ENCODE results near the gene ARHGEF40. TPM values are rescaled to one million over a fixed set of nuclear protein-coding genes. Genes with fewer than 3 reads are reported as not detected.

ARHGEF40 gene
- polyA plus RNA-seq, 3 donors, result 65.3 to 87.0 (median 76.4) TPM

Other genes with a start within 250 kb of the ARHGEF40 start
- 1 to 10 TPM in 2 of 3 donors, under 1 TPM in 1; 0.50 to 1.5 (median 1.1) TPM for gene RNASE3, start 178.9 kb upstream of the ARHGEF40 start, polyA plus RNA-seq (ENCODE audit: insufficient read length in 3 of 3)
- 1 to 10 TPM in 2 of 3 donors, under 1 TPM in 1; 0.74 to 1.3 (median 1.2) TPM for gene RNASE2, start 114.8 kb upstream of the ARHGEF40 start, polyA plus RNA-seq (ENCODE audit: insufficient read length in 3 of 3)
- gene METTL17, start 80.3 kb upstream of the ARHGEF40 start, polyA plus RNA-seq (ENCODE audit: insufficient read length in 3 of 3), result 100 to 1,000 TPM in 1 of 3 donors, 10 to 100 TPM in 2; 82.1 to 128 (median 94.9) TPM
- 1 to 10 TPM; 1.2 to 2.1 (median 1.3) TPM for gene SLC39A2, start 71.0 kb upstream of the ARHGEF40 start, polyA plus RNA-seq (ENCODE audit: insufficient read length in 3 of 3)
- gene NDRG2, start 45.2 kb upstream of the ARHGEF40 start, polyA plus RNA-seq (ENCODE audit: insufficient read length in 3 of 3), result 100 to 1,000 TPM; 140 to 183 (median 142) TPM
- 1 to 10 TPM; 3.0 to 3.7 (median 3.6) TPM for gene TPPP2, start 40.1 kb upstream of the ARHGEF40 start, polyA plus RNA-seq (ENCODE audit: insufficient read length in 3 of 3)
- gene RNASE13, start 35.5 kb upstream of the ARHGEF40 start, polyA plus RNA-seq (ENCODE audit: insufficient read length in 3 of 3), result under 1 TPM; 0.39 to 0.89 (median 0.40) TPM
- gene RNASE7, start 27.9 kb upstream of the ARHGEF40 start, polyA plus RNA-seq (ENCODE audit: insufficient read length in 3 of 3), result under 1 TPM; 0.40 to 0.79 (median 0.42) TPM
- gene RNASE8, start 12.5 kb upstream of the ARHGEF40 start, polyA plus RNA-seq (ENCODE audit: insufficient read length in 3 of 3), result under 1 TPM in 1 of 3 donors, not detected in 2; 0.24 TPM
- 10 to 100 TPM; 22.9 to 43.4 (median 39.4) TPM for gene ZNF219, start 28.4 kb downstream of the ARHGEF40 start, polyA plus RNA-seq (ENCODE audit: insufficient read length in 3 of 3)
- gene TMEM253, start 30.8 kb downstream of the ARHGEF40 start, polyA plus RNA-seq (ENCODE audit: insufficient read length in 3 of 3), result 1 to 10 TPM; 1.1 to 1.6 (median 1.5) TPM
- under 1 TPM; 0.03 to 0.05 (median 0.03) TPM for gene OR5AU1, start 85.8 kb downstream of the ARHGEF40 start, polyA plus RNA-seq (ENCODE audit: insufficient read length in 3 of 3)
- 1,000 to 10,000 TPM in 1 of 3 donors, 100 to 1,000 TPM in 2; 833 to 1,041 (median 977) TPM for gene HNRNPC, start 199.1 kb downstream of the ARHGEF40 start, polyA plus RNA-seq (ENCODE audit: insufficient read length in 3 of 3)
- under 1 TPM; 0.36 to 0.42 (median 0.40) TPM for gene RPGRIP1, start 209.8 kb downstream of the ARHGEF40 start, polyA plus RNA-seq (ENCODE audit: insufficient read length in 3 of 3)